Bronchial epithelial cell (primary cell): ENCODE measurements around the gene KCND3. TPM values are rescaled to one million over a fixed set of nuclear protein-coding genes. Genes with fewer than 3 reads are reported as not detected.

ENCODE experiments used
- DNase-seq: peaks from one replicate; pipeline ENCODE4 v3.0.0-alpha.2; 2010; ENCODE audit warnings: low read depth
- FAIRE-seq: peaks from 2 replicates; lab custom pipeline; 2011; peaks lifted over from hg19 to GRCh38; lab: Jason Lieb, UNC
- H3K27me3 ChIP-seq: 2 replicates; pipeline ENCODE4 v1.5.1; 2011; ENCODE audit warnings: low read length; ENCODE audit not compliant: control insufficient read depth, insufficient read depth
- H3K36me3 ChIP-seq: 2 replicates; pipeline ENCODE4 v1.5.1; 2011; ENCODE audit warnings: low read length; ENCODE audit not compliant: control insufficient read depth, insufficient read depth
- H3K4me3 ChIP-seq: 2 replicates; pipeline ENCODE4 v1.5.1; 2011; ENCODE audit warnings: mild to moderate bottlenecking, low read depth, low read length, control low read depth
- total RNA-seq: library from RNA; depleted of rRNA; stranded (reverse); fragments of >200 nt; gene quantifications from 2 replicates; pipeline ENCODE4 v1.2.1, GENCODE V29; 2014
- TF ChIP-seq, protein P1 (sequence below): IDR thresholded peaks from 2 replicates; pipeline ENCODE4 v1.5.1; 2011; ENCODE audit warnings: mild to moderate bottlenecking, moderate library complexity, low read length, control low read depth, inconsistent platforms; ENCODE audit not compliant: insufficient read depth, severe bottlenecking

Gene KCND3
- total RNA-seq, 1 donor from 2014 or later: under 0.01 TPM

DNA sequence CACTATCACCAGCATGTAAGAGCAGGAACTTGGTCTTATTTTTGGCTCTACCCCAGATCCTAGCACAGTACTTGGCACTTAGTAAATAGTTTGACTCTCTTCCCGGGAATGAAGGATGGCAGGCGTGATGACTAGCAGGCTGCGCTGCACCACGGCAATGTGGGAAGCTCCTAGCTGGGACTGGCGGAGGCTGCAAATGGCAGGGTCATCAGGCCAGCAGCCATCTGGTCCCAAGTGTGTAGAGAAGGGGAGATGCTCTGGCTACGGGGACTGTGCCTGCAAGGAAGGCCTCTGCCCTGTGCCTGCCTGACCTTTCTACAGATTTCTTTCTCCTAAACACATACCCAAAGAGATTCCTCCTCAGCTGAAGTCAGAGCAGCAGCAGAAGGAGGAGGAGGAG lies 95.0 kb downstream of the KCND3 start:
- DNase-seq: no peak
- TF ChIP-seq, protein P1, sequence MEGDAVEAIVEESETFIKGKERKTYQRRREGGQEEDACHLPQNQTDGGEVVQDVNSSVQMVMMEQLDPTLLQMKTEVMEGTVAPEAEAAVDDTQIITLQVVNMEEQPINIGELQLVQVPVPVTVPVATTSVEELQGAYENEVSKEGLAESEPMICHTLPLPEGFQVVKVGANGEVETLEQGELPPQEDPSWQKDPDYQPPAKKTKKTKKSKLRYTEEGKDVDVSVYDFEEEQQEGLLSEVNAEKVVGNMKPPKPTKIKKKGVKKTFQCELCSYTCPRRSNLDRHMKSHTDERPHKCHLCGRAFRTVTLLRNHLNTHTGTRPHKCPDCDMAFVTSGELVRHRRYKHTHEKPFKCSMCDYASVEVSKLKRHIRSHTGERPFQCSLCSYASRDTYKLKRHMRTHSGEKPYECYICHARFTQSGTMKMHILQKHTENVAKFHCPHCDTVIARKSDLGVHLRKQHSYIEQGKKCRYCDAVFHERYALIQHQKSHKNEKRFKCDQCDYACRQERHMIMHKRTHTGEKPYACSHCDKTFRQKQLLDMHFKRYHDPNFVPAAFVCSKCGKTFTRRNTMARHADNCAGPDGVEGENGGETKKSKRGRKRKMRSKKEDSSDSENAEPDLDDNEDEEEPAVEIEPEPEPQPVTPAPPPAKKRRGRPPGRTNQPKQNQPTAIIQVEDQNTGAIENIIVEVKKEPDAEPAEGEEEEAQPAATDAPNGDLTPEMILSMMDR: no peak
- Histone ChIP-seq H3K27me3 (peaks cover 7% of the 10 kb centered on the region), H3K36me3 (no peaks in the 10 kb centered on the region), H3K4me3 (no peak overlapping the region)
- no peak for FAIRE-seq

DNA sequence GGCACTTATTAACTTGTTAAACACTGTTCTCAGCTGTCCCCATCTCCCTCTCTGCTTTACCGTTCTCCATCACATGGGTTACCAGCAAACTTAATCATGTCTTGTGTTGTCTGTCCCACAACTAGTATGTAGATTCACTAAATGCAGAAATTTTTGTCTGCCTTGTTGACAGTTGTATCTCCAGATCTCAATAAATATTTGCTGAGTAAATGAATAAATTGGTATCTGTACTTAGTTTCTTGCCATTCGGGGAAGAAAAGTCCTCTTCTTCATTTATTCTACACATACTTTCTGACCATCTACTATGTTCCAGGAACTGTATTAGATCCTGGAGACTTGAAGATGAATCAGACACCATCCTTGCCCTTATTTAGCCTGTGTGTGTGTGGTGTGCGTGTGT lies 97.9 kb downstream of the KCND3 start:
- TF ChIP-seq, protein P1: no peak
- no peak for DNase-seq
- FAIRE-seq: no peak
- H3K4me3 ChIP-seq: no peak overlapping the region
- H3K27me3 ChIP-seq: peaks cover 10% of the 10 kb centered on the region
- H3K36me3 ChIP-seq: no peaks in the 10 kb centered on the region

DNA sequence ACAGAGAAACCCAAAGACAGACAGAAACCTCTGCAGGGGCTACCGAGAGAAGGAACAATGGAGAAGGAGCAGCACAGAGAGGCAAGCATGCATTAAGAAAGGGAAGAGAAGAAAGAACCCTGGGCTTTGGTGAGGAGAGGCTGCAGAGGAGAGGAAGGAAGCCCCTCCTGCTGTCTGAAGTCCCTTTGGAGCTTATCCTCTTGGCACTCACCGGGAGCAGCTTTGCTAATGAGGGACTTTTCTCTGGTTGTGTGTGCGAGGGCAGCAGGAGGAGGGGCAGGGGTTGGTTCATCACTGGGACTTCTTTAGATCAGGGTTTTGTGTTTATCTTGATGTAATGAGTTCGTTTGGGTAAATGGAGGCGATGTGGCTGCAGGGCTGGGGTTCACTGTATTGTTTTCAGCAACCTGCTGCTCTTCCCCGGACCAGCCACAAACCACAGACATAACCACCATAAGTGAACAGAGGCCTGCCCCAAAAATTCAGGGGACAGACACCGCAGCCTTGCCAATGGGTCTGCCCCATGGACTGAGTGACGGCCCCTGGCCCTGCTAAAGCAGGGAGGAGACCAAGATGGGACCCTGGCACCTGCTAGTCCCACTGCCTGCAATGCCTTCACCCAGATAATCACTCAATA lies 100.6 kb downstream of the KCND3 start:
- TF ChIP-seq, protein P1: no peak
- no peak for FAIRE-seq
- H3K4me3 ChIP-seq: no peak overlapping the region
- DNase-seq: no peak
- H3K27me3 ChIP-seq: peaks cover 7% of the 10 kb centered on the region
- H3K36me3 ChIP-seq: no peaks in the 10 kb centered on the region

DNA sequence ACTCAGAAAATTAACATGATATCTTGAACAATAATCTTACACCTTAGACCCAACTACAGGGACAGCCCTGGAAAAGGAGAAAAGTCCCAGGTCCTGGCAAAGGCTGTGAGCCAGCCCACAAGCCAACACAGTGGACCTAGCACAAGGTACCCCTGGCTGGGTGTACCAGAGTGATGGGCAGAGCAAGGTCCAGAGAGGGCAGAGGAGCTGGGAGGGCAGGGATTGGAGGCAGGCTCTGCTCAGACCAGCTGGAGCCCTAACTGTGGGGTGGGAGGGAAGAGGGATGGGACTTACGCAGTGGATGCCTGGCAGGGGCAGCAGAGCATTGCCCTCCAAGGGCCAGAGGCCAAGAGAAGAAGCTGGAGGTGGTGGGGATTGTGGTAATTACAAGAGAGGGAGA lies 101.6 kb downstream of the KCND3 start:
- DNase-seq: no peak
- Histone ChIP-seq H3K4me3 (no peak overlapping the region), H3K27me3 (peaks cover 6% of the 10 kb centered on the region), H3K36me3 (no peaks in the 10 kb centered on the region)
- no peak for FAIRE-seq
- TF ChIP-seq, protein P1: no peak

DNA sequence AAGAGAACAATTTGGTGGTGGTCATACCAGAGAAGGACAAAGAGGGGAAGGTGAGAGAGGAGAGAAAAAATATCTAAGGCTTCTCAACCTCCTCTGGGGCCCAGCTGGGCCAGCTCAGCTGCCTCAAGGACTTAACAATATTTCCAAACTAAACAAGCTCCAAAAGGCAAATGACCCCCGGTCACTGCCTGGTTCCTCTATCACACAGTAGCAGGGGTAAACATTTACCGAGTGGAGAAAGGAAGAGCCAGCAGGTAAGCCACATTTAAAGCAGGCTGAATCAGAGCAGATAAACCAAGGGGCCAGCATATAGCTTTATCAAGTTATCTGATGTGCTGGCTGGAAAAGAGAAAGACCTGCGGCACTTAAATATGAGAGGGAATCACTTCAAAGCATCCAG lies 102.1 kb downstream of the KCND3 start:
- Histone ChIP-seq H3K4me3 (no peak overlapping the region), H3K27me3 (peaks cover 6% of the 10 kb centered on the region), H3K36me3 (no peaks in the 10 kb centered on the region)
- DNase-seq (no peak), FAIRE-seq (no peak)
- TF ChIP-seq, protein P1: no peak

DNA sequence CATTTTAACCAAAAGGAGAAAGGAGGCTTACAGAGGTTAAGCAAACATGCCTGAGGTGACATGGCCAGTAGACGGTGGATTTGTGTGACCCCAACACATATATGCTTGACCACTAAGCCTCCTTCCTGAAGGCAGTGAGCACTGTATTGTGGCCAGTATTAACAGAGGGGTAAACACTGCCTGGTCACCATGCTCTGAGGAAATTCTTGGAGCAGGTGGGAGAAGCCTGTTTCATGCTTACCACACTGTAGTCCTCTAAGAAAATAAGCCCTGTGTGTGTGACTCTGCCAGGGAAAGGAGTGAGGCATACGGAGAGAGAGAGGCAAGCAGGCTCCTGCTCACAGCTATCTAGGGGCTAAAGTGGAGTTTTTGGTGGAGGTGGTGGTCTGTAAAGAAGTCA lies 102.7 kb downstream of the KCND3 start:
- Histone ChIP-seq H3K4me3 (no peak overlapping the region), H3K27me3 (peaks cover 6% of the 10 kb centered on the region), H3K36me3 (no peaks in the 10 kb centered on the region)
- FAIRE-seq (peak; percentile 28), DNase-seq (no peak)
- TF ChIP-seq, protein P1: no peak
